Measurements from ENCODE around the gene MYO1E. TPM values are rescaled to one million over a fixed set of nuclear protein-coding genes. Genes with fewer than 3 reads are reported as not detected.

The MYO1E gene
- total RNA-seq, 4 donors from 2014 or later: 131 to 388 (median 345) TPM

DNA sequence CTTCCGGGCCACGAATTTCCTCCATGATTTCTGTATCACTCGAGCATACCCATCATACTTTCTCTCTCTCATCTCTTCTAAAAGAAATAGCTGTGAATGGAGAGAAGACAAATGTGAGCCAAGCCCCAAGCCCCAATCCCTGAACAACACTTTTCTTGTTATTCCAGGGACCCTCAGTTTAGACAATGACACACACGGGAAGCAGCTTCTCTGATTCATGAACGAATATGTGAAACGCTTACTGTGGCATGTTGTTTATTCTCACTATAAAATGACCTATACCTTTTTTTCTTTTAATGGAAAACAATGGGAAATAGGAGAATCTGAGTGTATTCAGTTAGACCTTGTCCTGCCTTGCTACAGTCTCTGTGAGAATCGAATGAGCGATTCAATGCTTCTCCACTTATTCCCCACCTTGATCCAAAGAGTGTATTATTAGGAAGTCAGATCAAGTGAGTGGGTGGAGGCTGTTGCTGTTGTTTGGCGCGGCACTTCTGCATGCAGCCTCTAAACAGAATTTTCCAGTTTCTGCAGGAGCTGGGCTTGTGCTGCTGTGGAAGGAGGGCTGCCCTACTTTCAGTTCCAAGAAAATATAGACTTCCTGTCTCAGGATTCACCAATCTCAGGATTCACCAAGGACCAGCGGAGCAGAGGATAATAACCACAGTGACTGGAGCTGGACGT lies 198.4 kb downstream of the MYO1E start:
- in situ Hi-C loops (cut with MboI; ENCODE audit: low pct_ligation_motif_present in 1 of 4, low pct_unique_long_range_greater_than_20kb in 1 of 4, low sequenced_read_pairs in 3 of 4): loop anchor here in 1 of 4 donors (25.0 kb wide), 1 partner anchor 313 kb away; no protein-coding TSS in a partner anchor
- TF ChIP-seq POLR2A (IDR thresholded peaks at IDR 0.05) (no peak), POLR2AphosphoS5 (IDR thresholded peaks at IDR 0.05) (no peak), CTCF (IDR thresholded peaks at IDR 0.05) (no peak), EP300 (IDR thresholded peaks at IDR 0.05; ENCODE audit: low read depth) (no peak)
- Histone ChIP-seq H3K9me3 (no peaks in the 10 kb centered on the region), H3K36me3 (peaks cover 0 to 23% (median 8%) of the 10 kb centered on the region in 4 donors), H3K27ac (peak overlapping the region; percentile 50 to 67 (median 60)), H3K4me3 (no peak overlapping the region), H3K27me3 (no peaks in the 10 kb centered on the region), H3K4me1 (peaks cover 3 to 29% (median 14%) of the 10 kb centered on the region in 4 donors)
- intact Hi-C loops (cut with DNase I; ENCODE audit: low total_unique reads): no loop called here
- 77 to 78% methylated on average over 10 to 12 of the region's 12 CpGs for WGBS, 2 donors (ENCODE audit: low coverage in 1 of 2)
- no peak for DNase-seq

- WGBS, 2 donors (ENCODE audit: low coverage in 1 of 2): 97% methylated on average over 5 of the region's 5 CpGs
- in situ Hi-C loops (cut with MboI; ENCODE audit: low pct_ligation_motif_present in 1 of 4, low pct_unique_long_range_greater_than_20kb in 1 of 4, low sequenced_read_pairs in 3 of 4): loop anchor here in 1 of 4 donors (25.0 kb wide), 1 partner anchor 314 kb away; no protein-coding TSS in a partner anchor
- TF ChIP-seq POLR2A (IDR thresholded peaks at IDR 0.05) (no peak), EP300 (IDR thresholded peaks at IDR 0.05; ENCODE audit: low read depth) (no peak), POLR2AphosphoS5 (IDR thresholded peaks at IDR 0.05) (no peak), CTCF (IDR thresholded peaks at IDR 0.05) (no peak)
- Histone ChIP-seq H3K9me3 (no peaks in the 10 kb centered on the region), H3K36me3 (peaks cover 0 to 23% (median 8%) of the 10 kb centered on the region in 4 donors), H3K27me3 (no peaks in the 10 kb centered on the region), H3K4me1 (peaks cover 3 to 36% (median 16%) of the 10 kb centered on the region in 4 donors), H3K4me3 (no peak overlapping the region), H3K27ac (no peak overlapping the region)
- intact Hi-C loops (cut with DNase I; ENCODE audit: low total_unique reads): no loop called here
- no peak for DNase-seq
Observed at GRCh38 chr15:59173194-59173593, 199.5 kb downstream of the MYO1E start.

GRCh38 chr15:59172289-59172901 lies 200.3 kb downstream of the MYO1E start:
- WGBS, 2 donors (ENCODE audit: low coverage in 1 of 2): 93 to 95% methylated on average over 5 to 7 of the region's 7 CpGs
- peaks cover 3 to 36% (median 16%) of the 10 kb centered on the region in 4 donors for H3K4me1 ChIP-seq
- no peak for TF ChIP-seq POLR2AphosphoS5 (IDR thresholded peaks at IDR 0.05)
- no peak for TF ChIP-seq CTCF (IDR thresholded peaks at IDR 0.05)
- TF ChIP-seq POLR2A (IDR thresholded peaks at IDR 0.05): no peak
- no peak for TF ChIP-seq EP300 (IDR thresholded peaks at IDR 0.05; ENCODE audit: low read depth)
- in situ Hi-C loops (cut with MboI; ENCODE audit: low pct_ligation_motif_present in 1 of 4, low pct_unique_long_range_greater_than_20kb in 1 of 4, low sequenced_read_pairs in 3 of 4): loop anchor here in 1 of 4 donors (25.0 kb wide), 1 partner anchor 315 kb away; no protein-coding TSS in a partner anchor
- H3K27me3 ChIP-seq: no peaks in the 10 kb centered on the region
- H3K9me3 ChIP-seq: no peaks in the 10 kb centered on the region
- intact Hi-C loops (cut with DNase I; ENCODE audit: low total_unique reads): no loop called here
- no peak overlapping the region for H3K27ac ChIP-seq
- peaks cover 0 to 23% (median 8%) of the 10 kb centered on the region in 4 donors for H3K36me3 ChIP-seq
- H3K4me3 ChIP-seq: no peak overlapping the region
- no peak for DNase-seq

- DNase-seq: no peak
- no peak overlapping the region for H3K27ac ChIP-seq
- 94% methylated on average over 8 of the region's 8 CpGs; no CpG with 5 or more reads in 1 of the 2 donors for WGBS, 2 donors (ENCODE audit: low coverage in 1 of 2)
- TF ChIP-seq EP300 (IDR thresholded peaks at IDR 0.05; ENCODE audit: low read depth) (no peak), POLR2AphosphoS5 (IDR thresholded peaks at IDR 0.05) (no peak), POLR2A (IDR thresholded peaks at IDR 0.05) (no peak), CTCF (IDR thresholded peaks at IDR 0.05) (no peak)
- no peak overlapping the region for H3K4me3 ChIP-seq
- intact Hi-C loops (cut with DNase I; ENCODE audit: low total_unique reads) (no loop called here), in situ Hi-C loops (cut with MboI; ENCODE audit: low pct_ligation_motif_present in 1 of 4, low pct_unique_long_range_greater_than_20kb in 1 of 4, low sequenced_read_pairs in 3 of 4) (loop anchor here in 1 of 4 donors (25.0 kb wide), 1 partner anchor 316 kb away; no protein-coding TSS in a partner anchor)
- no peaks in the 10 kb centered on the region for H3K9me3 ChIP-seq
- H3K36me3 ChIP-seq: peaks cover 0 to 19% (median 8%) of the 10 kb centered on the region in 4 donors
- H3K27me3 ChIP-seq: no peaks in the 10 kb centered on the region
- peaks cover 3 to 35% (median 15%) of the 10 kb centered on the region in 4 donors for H3K4me1 ChIP-seq
Observed at GRCh38 chr15:59171067-59171397, 201.6 kb downstream of the MYO1E start.

Data from transverse colon (tissue), 4 donors.